ENCODE results near the gene ATXN7L2. TPM values are rescaled to one million over a fixed set of nuclear protein-coding genes. Genes with fewer than 3 reads are reported as not detected.

ATXN7L2 gene
- total RNA-seq, 1 donor: 5.7 TPM

DNA sequence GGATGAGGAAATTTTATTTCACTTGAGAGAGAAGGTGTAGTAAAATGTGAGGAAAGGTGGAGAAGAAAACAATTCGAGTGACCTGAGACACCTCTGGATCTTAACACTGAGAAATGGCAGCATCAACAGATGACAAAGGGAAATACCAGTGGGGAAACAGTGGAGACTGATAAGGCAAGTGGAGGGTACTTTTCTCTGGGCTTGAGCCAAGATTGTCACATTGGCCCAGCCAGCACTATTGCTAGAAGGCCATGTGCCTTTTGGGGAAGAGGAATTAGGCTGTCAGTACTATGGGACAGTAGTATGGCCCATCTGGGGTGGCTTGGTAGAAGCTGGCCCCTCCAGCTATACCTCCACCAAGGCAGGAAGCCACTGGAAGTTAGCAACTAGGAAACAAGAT is 9.0 kb upstream of the ATXN7L2 start:
- peak in 1 of 3 donors; percentile 46 for DNase-seq (ENCODE audit: low read depth in 2 of 3, low spot score in 2 of 3)

DNA sequence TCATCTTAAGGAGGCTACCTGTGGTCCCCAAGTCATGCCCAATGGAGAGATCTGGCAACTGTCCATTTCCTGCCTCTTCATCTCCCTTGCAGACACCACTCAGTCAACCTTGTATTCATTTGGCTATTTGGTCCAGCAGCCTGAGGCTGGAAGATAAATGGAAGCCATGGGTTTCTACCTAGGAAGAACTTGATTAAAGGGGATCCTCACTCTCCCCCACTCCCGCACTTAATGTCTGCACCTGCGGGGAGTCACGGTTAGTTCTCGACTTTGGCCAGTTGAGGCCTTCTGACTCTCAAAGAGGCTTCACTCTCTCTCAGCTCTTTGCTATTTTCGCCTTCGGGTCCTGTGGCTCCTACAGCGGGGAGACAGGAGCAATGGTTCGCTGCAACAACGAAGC is 8.4 kb upstream of the ATXN7L2 start:
- DNase-seq (ENCODE audit: low read depth in 2 of 3, low spot score in 2 of 3): no peak

DNA sequence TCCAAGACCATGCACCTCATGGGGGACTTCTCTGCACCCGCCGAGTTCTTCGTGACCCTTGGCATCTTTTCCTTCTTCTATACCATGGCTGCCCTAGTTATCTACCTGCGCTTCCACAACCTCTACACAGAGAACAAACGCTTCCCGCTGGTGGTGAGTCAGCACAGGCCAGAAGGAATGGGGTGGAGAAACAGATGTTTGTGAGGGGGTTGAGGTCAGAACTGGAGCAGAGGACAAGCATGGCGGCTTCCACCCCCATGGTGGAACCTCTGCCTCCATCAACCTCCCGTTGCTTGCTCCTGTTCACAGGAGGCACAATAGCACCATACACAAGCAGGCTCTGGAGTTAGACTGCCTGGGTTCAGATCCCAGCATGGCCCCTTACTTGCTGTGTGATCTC is 6.9 kb upstream of the ATXN7L2 start:
- DNase-seq (ENCODE audit: low read depth in 2 of 3, low spot score in 2 of 3): no peak

DNA sequence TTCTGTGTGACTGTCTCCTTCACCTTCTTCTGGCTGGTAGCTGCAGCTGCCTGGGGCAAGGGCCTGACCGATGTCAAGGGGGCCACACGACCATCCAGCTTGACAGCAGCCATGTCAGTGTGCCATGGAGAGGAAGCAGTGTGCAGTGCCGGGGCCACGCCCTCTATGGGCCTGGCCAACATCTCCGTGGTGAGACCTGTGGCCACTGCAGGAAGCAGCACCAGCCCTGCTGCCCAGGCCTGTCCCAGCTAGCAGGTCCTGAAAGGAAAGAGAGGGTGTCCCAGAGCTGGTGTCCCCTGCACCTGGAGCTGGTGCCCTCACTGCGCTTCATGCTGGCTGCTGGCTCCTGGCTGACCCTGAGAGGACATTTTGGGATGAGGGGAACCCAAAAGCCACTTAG is 5.9 kb upstream of the ATXN7L2 start:
- no peak for DNase-seq (ENCODE audit: low read depth in 2 of 3, low spot score in 2 of 3)

DNA sequence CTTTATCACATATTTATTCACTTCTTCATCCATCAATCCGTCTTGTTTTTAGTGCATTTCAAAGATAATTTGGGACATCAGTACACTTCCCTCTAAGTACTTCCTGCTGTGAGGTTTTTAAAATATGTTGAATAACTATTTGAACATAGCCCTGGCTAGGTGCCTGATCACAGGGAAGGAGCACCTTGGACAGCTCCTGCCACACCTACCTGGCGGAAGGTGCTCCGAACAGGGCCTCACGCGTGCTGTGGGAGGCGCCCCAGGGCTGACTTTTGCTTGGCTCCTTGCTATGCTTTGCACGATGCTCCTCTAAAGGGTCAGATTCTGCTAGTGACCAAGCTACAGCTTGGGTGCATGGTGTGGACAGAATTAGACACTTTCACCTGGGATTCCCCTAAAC is 4.9 kb upstream of the ATXN7L2 start:
- DNase-seq (ENCODE audit: low read depth in 2 of 3, low spot score in 2 of 3): peak in 1 of 3 donors; percentile 51

DNA sequence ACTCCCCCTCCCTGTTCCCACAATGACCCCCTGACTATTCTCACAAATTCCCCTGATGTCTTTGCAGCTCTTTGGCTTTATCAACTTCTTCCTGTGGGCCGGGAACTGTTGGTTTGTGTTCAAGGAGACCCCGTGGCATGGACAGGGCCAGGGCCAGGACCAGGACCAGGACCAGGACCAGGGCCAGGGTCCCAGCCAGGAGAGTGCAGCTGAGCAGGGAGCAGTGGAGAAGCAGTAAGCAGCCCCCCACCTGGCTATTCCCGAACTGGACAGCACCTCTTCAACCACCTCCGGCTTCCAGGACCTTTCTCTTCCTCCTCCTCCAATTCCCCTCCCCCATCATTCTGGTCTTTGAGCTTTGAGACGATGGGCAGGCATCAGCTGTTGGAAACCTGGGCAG is 4.4 kb upstream of the ATXN7L2 start:
- DNase-seq (ENCODE audit: low read depth in 2 of 3, low spot score in 2 of 3): no peak

DNA sequence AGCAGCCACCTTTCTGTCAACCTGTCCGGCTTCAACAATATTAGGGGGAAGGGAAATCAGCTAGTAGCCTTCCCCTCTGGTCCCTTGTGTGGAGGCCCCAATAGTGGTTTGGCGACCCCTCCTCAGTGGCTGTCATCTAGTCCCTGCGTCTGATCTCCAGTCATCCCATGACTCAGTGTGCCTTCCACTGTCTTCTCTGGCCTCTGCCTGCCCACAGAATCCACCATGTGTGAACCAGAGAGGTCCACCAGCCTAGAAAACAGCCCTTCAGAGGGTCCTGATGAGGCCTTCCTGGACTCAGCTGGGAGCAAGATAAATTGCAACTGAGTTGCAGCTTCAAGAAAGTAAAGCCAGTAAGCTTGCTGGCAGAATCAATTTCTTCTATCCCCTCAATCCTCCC is 3.8 kb upstream of the ATXN7L2 start:
- no peak for DNase-seq (ENCODE audit: low read depth in 2 of 3, low spot score in 2 of 3)

DNA sequence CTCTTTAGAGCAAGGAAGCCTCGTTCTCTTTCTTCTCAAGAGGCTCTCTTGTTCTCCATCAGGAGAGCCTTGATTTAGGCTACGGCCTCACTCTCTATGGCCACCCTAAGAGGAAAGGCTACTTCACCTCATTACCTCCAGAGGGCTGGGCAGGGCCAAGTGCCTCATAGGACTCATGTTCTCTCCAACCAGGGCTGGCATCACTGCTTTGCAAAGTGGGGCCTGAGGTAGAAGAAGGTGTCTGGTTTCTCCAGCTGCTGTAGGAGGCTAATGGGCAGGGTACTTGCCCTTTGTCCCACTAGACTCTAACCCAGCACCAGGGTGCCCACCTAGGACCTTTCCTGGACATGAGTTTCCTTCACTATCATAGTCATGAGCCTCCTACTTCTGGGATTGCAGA is 2.1 kb upstream of the ATXN7L2 start:
- DNase-seq (ENCODE audit: low read depth in 2 of 3, low spot score in 2 of 3): no peak

DNA sequence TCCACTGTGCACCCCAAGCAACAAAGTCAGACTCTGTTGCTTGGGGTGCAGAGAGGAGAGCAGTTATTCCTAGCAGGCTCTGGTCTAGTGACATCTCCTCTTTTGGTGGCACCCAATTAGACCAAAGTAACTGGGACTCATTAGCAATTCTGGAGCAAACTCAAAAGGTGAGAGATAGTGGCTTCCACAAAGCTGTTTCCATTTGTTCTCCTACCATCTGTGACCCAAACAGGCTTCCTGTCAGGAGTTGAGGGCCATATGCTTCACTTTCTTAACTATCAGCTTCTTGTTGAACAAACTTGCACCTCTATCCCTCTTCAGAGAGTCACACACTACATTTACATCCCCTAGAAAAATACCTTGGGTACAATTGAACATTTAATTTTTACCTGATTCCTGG is 1.5 kb upstream of the ATXN7L2 start:
- DNase-seq (ENCODE audit: low read depth in 2 of 3, low spot score in 2 of 3): no peak

DNA sequence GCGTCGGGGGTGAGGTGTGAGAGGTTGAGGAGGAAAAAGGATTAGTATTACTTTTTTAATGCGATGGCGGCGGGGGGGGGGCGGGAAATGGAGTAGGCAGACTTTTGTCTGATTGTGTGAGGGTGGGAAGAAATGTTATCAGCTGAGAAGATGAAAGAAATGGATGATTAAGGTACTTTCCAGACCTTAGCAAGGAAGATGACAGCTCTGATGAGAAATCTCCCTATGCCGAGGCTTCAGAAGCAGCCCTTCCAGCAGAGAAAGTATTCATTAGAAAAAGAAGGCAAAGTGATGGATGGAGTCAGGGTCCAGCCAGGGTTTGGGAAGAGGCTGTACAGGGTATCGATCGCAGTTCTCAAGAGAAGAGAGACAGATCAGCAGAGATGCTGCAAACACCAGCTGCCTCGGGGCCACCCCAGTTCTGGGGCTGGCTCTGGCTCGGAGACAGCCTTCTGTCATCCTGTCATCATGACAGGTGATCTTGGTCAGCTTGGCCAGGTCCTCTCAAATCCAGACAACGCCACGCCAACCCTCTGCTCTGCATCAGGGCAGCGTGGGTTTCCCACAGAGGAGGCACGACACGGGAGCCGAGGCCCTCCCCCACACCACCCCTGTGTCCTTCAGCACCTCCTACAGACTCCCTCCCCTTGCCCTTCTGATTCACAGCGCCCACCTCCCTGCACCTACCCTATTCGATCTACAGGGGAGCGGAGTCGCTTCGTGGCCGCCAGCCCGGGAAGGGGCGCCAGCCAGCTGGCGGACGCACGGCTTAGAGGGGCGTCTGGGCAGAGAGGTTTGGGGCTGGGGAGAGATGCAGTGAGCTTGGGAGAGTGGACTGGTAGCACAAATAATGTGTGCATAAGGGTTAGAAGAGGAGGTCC is 674 bp upstream of the ATXN7L2 start:
- DNase-seq (ENCODE audit: low read depth in 2 of 3, low spot score in 2 of 3): peak in 1 of 3 donors; percentile 67

DNA sequence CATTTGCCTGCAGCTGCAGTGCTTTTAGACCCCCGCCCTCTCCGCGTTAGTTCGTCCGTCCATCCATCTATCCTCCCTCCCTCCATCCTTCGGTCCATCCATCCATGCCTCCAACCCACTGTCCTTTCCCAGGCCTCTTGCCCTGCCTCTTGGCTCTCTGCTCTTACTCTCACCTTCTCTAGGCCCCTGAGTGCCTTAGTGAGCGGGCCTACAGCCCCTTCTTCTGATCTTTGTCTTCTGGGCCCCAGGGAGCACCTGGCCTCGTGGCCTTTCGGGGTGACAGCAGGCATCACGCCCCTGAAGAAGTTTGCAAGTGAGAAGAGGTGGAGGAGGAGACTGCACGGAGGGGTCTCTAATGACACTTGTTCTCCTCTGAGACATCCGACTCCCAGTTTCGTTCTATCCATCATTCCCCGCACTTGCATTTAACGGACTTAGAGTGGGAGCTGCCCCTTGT is 842 bp downstream of the ATXN7L2 start:
- DNase-seq (ENCODE audit: low read depth in 2 of 3, low spot score in 2 of 3): no peak

DNA sequence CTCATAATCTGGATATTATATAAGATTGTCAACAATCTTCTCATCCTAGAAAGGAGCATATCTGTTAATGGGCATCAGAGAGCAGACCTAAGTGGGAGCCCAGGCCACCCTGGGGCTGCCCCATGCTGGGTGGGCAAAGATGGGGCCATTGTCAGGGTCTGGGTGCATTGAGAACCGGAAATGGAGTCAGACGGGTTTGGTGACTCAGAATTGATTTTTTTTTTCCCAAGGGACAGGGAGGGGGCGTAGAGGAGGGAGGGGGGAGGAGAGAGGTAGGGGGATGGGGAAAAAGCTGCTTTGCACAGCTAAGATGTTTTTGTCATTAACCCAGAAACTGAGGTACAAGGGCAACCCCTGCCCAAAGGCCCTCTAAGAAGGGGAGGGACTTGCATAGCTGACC is 1.3 kb downstream of the ATXN7L2 start:
- DNase-seq (ENCODE audit: low read depth in 2 of 3, low spot score in 2 of 3): no peak

DNA sequence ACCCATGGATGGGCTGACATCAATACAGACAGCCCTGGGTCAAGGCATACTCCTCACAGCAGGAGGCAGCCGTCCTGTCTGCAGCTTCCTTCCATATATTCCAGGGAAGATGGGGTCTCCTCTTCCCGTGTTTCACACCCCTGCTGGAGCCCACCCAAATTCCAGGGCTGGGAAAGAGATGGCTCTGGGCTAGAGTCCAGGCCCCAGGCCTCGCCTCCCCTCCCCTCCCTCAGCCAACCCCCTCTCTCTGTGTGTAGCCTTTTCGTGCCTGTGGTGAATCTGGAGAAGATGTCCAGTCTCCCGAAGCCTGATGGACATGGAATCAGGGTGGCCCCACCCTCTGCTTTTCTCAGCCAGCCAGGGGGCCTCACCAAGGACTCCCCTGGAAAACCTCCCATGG is 3.6 kb downstream of the ATXN7L2 start:
- DNase-seq (ENCODE audit: low read depth in 2 of 3, low spot score in 2 of 3): no peak

DNA sequence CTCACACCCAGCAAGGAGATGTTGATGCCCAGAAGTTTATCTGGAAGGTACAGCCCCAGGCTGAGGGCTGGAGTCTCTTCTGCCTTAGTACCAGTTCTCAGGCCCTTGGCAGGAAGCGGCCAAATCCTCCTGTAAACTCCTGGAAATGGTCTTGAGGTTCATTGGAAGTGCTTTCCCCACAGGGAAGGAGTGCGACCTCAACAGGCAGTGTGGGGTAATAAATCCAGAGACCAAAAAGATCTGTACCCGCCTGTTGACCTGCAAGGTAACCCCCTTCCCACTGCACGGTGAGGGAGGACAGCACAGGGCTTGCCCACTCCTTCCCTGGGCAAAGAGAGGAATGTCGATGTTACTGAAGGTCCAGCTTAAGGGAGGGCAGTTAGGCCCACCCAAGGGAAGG is 4.5 kb downstream of the ATXN7L2 start:
- no peak for DNase-seq (ENCODE audit: low read depth in 2 of 3, low spot score in 2 of 3)

DNA sequence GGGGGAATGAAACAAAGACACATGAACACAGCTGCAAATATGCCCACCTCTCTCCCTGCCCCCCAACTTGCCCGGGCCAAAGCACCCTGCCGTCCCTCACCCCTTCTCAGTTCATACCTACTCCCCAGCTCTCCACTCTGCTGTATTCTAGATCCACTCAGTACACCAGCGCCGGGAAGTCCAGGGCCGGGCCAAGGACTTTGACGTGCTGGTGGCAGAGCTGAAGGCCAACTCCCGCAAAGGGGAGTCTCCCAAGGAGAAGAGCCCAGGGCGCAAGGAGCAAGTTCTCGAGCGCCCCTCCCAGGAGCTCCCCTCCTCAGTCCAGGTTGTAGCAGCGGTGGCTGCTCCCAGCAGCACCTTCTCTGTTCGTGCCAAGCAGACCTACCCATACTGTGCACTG is 5.0 kb downstream of the ATXN7L2 start:
- no peak for DNase-seq (ENCODE audit: low read depth in 2 of 3, low spot score in 2 of 3)

DNA sequence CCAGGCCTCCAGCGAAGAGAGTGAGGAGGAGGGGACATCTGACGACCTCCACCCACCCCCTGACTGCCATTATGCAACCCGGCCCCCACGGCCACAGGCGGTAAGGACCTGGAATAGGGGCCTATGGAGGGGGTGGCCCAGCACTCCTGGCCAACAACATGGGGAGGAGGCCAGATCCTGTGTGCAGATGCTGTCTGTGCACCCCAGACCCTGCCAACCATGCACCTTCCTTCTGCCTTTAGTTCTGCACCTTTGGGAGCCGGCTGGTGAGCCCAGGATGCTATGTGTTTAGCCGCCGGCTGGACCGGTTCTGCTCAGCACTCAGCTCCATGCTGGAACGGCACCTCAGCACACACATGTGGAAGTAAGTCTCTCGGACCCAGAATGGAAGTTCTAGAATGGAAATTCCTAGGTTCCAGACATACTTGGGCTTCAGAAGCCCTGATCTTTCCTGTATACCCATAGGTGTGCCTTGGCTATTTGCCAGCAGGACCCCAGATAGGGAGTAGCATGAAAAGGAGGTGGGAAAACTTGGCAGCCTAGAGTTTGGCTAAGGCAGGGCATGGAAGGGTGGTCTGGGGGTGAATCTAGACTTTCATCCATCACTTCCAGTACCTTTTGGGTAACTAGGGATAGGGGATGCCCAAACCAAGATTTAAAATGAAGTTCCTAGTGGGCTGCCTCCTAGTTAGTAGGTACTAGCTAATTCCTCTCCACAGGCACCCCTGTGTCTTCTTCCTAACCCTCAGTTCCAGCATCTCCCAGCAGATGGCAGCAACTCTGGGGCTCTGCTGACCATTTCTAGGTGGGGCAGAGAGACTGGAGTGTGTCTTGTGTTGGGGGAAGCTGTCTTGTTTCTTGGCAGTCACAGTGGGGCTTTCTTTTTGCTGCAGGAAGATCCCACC is 6.6 kb downstream of the ATXN7L2 start:
- peak in 2 of 3 donors; percentile 59 to 79 for DNase-seq (ENCODE audit: low read depth in 2 of 3, low spot score in 2 of 3)

DNA sequence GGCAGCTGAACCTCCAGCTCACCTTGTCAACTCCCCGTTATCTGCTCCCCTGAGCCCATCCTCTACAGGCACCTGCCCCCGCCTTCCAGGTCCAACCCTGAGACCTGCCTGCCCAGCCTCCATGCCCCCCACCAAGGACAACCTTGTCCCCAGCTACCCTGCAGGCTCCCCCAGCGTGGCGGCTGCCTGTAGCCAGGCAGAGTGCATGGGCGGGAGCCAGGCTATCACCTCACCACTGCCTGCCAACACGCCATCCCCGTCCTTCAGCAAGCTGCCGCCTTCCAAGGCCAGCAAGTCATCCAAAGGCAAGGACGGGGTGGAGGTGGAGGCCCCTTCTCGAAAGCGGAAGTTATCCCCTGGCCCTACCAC is 7.2 kb downstream of the ATXN7L2 start:
- DNase-seq (ENCODE audit: low read depth in 2 of 3, low spot score in 2 of 3): no peak

DNA sequence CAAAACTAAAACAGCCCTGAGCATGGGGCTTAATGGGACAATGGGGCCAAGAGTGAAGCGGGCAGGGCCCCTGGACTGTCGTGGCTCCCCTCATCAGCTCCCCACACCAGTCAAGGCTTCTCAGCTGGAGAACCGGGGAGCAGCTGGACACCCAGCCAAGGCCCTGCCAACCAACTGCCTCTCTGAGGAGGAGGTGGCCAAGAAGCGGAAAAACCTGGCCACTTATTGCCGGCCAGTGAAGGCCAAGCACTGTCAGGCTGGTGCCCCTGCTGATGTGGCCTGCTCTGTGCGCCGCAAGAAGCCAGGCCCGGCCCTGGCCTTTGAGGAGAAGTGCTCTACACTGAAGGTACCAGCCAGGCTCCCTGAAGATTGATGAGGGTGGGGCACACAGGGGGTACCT is 7.7 kb downstream of the ATXN7L2 start:
- DNase-seq (ENCODE audit: low read depth in 2 of 3, low spot score in 2 of 3): no peak

DNA sequence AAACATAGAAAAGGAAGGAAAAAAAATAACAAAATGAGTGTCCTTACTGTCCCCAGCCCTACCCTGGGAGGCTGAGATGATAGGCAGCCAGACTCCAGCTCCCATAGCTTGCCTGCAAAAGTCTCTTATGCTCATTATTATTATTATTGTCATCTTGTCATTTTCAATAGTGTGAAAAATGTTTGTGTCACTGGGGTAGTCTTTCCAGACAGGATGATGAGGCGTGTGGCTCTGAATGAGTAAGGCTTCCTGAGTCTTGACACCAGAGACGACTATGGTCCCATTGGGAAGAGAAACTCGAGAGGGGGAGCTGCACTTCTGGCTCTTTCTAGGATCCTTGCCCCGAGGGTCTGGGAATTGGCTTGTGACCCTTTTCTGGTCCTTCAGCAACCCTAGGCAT is 9.1 kb downstream of the ATXN7L2 start:
- DNase-seq (ENCODE audit: low read depth in 2 of 3, low spot score in 2 of 3): no peak

DNA sequence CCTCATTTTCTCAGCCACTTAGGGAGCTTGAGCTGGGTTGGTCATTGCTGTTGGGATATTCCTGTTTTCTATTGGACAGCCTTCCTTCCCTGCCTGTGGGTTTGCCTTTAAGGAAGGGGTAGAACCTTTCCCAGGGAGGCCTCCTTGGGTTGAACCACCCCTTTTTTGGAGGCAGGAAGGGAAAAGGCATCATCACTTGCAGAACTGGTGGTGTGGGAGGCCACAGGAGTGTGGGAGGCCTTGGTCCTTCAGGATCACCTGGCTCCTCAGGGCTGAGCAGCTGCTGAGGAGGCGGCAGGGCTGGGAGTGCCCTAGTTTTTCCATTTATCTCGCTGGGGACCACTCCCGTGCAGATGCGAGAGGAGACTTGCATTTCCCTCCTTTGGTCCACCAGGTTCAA is 9.5 kb downstream of the ATXN7L2 start:
- DNase-seq (ENCODE audit: low read depth in 2 of 3, low spot score in 2 of 3): no peak

DNA sequence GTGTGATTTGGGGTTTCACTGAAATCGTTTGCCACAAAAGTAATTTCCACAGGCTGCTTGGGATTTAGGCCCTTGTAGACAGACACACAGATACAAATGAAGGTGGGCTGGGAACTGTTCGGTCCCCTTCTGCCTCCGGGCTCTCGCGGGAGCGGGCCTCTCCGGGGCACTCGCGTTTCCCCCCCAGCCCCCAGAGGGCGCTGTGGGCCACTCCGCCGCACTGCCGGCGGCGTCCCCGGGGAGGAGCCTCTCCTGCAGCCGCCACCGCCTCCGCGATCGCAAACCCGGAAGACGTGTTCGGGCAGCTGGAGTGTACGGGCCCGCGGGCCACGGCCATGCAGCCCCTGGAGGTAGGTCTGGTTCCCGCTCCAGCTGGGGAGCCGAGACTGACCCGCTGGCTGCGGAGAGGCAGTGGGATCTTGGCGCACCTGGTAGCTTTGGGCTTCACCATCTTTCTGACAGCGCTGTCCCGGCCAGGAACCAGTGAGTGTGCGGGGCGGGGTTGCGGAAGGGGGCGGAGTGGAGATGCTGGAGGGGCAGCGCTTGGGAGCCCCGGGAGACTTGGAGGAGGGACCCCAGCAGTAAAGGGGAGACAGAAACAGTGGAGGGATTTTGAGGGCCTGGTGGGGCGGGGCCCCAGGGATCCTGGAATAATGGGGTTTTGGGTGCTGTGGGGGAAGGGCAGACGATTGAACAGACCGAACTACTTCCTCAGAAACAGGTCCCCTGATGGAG is 10.3 kb downstream of the ATXN7L2 start, which contains the start of gene CYB561D1:
CYB561D1 (plus strand) TSS at position 290 of the 735 bp plus-strand sequence; CDS start at position 336, 46 bp downstream.
- DNase-seq (ENCODE audit: low read depth in 2 of 3, low spot score in 2 of 3): peak; percentile 85 to 91 (median 88)
